Measurements from ENCODE around the gene C19orf25.

GRCh38 chr19:1429750-1430149, 49.3 kb downstream of the C19orf25 start:
- TF ChIP-seq CTCF (IDR thresholded peaks at IDR 0.05; ENCODE audit: insufficient read depth, low read length): no peak
- no peak for TF ChIP-seq POLR2AphosphoS5 (IDR thresholded peaks at IDR 0.05; ENCODE audit: low read depth)
- TF ChIP-seq REST (IDR thresholded peaks at IDR 0.05; ENCODE audit: insufficient replicate concordance, low read depth): no peak
- TF ChIP-seq GABPA (IDR thresholded peaks at IDR 0.05; ENCODE audit: low read depth): no peak
- TF ChIP-seq SPI1 (IDR thresholded peaks at IDR 0.05; ENCODE audit: borderline replicate concordance, low read depth): no peak
